CD4-positive, alpha-beta T cell treated with Interleukin-21 for 1 hour (primary cell): Measurements from ENCODE around the gene SPATA21.

Source experiments
- DNase-seq: peaks from one replicate; pipeline ENCODE4 v3.0.0-alpha.2; 2020

Gene SPATA21

DNA sequence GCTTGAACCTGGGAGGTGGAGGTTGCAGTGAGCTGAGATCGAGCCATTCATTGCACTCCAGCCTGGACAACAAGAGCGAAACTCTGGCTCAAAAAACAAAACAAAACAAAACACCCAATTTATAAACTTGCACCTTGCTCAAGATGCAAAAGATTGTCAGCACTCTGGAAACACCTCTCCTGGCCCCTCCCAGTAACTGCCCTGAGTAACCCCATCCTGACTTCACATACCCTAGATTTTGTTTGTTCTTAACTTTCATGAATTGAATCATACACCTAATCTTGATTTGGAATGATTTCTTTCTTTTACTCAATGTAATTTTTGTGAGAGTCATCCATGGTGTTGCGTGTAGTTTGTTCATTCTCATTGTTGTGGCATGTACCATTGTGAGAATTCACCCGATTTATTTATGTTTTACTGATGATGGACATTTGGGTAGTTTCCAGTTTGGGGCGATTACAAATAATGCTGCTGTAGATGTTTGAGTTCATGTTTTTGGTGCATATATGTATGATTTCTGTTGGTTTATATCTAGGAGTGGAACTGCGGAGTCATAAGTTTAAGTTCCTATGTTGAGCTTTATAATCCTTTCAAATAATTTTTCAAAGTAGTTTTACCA lies 13.7 kb upstream of the SPATA21 start:
- DNase-seq, result no peak

DNA sequence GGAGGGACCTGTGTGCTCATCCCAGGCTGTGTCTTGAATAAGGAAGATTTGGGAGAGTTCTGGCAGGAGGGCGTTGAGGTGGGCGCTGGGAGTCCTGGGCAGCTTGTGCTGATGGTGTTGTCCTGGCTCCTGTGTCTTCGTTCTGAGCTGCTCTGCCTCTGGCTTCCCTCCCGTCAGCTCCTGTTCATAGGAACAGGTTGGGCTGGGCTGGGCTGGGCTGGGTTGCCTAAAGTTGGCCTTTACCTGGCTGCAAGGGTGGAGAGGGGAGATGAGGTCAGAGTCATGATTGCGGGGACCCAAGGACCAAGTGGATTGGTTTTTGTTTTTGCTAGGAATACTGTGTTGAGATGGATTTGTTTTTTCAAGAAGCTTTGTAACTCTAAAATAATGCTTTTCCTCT lies 12.4 kb upstream of the SPATA21 start:
- DNase-seq, result no peak

GRCh38 chr1:16449065-16449464 lies 11.8 kb upstream of the SPATA21 start:
- no peak for DNase-seq

DNA sequence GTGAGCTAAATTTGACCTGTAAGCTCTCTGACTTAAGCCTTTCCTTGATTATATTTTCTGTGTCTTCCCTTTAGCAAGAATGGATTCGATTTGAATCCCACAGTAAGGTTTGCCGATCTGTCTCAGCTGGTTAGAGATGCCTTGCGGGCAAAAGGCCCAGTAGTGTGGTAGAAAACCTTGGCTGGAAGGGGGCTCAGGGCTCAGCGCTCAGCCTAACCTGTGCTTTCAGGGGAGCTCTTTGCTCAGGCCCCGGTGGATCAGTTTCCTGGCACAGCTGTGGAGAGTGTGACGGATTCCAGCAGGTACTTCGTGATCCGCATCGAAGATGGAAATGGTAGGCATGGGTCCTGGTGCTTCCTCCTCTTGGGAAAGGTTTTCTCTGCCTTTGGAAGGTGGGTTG lies 10.4 kb upstream of the SPATA21 start:
- no peak for DNase-seq

- DNase-seq, result no peak
Observed at GRCh38 chr1:16446116-16446515, 8.9 kb upstream of the SPATA21 start.

- DNase-seq, result no peak
Observed at GRCh38 chr1:16445052-16445451, 7.8 kb upstream of the SPATA21 start.

DNA sequence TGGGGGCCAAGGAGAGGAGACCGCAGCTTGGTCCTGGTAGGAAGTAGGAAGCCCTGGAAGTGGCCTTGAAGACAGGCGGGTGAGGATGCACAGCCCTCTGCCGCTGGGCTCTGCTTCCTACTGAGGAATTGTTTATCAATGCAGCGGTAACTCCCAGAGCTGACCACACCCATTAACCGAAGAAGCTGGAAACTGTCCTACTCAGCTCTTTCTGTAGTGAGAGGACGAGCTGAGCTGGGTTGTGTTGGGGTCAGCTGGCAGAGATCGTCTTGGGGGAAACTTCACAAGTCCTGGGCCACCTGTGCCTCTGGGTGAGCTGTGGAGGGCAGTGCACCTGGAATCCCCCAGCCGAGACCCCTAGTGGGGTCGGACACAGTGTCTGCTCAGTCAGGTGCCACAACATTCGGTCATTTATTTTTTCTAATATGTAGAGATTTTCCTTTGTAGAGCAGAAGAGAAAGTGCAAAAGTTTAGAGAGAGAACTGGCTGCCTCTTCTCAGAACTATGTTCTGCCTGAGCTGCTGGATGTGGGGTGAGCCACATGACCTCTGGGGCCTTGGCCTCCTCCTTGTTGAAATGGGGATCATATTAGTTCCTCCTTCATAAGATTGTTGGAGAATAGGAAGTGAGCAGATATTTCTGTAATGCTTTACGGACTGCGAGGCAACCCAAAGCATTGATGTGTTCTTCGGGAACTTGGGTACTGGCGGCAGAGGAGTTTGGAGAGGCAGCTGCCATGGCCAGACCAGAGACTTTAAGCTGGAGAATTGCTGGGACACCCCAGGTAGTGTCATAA lies 6.9 kb upstream of the SPATA21 start:
- no peak for DNase-seq

DNA sequence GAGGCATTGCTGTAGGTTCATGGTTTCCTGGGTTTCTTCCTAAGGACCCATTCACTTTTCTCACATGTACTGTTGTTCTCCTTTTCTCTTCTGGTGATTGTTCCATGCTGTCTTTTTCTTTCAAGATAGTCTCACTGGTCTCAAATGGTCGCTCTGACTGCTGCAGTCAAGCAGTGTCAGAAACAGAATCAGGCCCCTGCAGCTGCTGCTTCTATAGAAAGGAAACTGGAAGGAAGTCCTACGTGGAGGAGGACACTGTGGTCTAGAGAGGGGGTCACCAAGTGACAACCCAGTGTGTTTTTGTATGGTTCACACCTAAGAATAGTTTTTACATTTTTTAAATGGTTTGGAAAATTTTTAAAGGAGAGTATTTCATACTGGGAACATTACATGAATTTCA lies 5.7 kb upstream of the SPATA21 start:
- DNase-seq, result no peak

DNA sequence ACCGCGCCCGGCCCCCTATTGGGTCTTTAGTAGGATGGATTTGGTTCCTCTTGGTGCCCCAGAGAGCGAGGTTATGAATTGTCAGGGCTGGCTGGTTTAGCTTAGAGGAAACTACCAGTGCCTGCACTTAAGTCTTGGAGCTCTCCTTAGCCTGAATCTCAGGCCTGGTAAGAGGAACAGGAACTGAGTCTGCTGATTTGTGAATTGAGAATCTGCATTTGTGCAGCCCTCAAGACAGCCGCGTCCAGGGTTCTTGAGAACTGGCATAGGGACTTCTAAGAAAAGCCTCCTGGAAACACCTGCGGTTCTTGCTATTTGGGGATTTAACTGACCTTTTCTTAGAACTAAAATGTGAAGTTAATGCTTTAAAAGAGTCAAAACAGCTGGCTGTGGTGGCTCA lies 5.0 kb upstream of the SPATA21 start:
- no peak for DNase-seq

- DNase-seq, result no peak
Observed at GRCh38 chr1:16441282-16441665, 4.0 kb upstream of the SPATA21 start.

GRCh38 chr1:16440470-16441281 lies 3.5 kb upstream of the SPATA21 start, which contains the start of gene NECAP2:
TSS of gene NECAP2 (plus strand) at chr1:16440724. CDS start at chr1:16440762, 38 bp downstream.
- peak; percentile 93 for DNase-seq

GRCh38 chr1:16440131-16440469 lies 2.9 kb upstream of the SPATA21 start:
- DNase-seq, result no peak

GRCh38 chr1:16438924-16439323 lies 1.7 kb upstream of the SPATA21 start:
- no peak for DNase-seq

GRCh38 chr1:16438516-16438915 lies 1.3 kb upstream of the SPATA21 start:
- DNase-seq, result no peak

GRCh38 chr1:16434501-16434900 lies 2.7 kb downstream of the SPATA21 start:
- no peak for DNase-seq

GRCh38 chr1:16434007-16434406 lies 3.2 kb downstream of the SPATA21 start:
- no peak for DNase-seq

DNA sequence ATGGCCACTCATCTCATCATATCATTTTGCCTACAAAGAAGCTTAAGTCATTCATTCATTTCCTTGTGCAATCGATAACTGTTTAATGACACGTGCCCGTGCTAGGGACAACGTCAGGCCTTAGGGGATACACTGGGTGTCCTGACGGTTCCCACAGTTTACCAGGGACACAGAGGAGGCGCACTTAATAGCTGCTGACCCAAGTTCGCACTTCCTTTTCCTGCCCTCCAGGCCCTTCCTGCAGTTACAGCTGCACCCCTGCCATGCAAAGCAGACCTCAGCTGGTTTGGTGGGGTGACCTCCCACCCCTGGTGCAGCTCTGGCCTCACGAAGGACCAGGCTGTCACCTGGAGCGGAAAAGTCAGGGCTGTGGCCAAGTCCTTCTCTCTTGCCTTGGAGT lies 4.2 kb downstream of the SPATA21 start:
- no peak for DNase-seq

- DNase-seq, result no peak
Observed at GRCh38 chr1:16430606-16431005, 6.6 kb downstream of the SPATA21 start.

DNA sequence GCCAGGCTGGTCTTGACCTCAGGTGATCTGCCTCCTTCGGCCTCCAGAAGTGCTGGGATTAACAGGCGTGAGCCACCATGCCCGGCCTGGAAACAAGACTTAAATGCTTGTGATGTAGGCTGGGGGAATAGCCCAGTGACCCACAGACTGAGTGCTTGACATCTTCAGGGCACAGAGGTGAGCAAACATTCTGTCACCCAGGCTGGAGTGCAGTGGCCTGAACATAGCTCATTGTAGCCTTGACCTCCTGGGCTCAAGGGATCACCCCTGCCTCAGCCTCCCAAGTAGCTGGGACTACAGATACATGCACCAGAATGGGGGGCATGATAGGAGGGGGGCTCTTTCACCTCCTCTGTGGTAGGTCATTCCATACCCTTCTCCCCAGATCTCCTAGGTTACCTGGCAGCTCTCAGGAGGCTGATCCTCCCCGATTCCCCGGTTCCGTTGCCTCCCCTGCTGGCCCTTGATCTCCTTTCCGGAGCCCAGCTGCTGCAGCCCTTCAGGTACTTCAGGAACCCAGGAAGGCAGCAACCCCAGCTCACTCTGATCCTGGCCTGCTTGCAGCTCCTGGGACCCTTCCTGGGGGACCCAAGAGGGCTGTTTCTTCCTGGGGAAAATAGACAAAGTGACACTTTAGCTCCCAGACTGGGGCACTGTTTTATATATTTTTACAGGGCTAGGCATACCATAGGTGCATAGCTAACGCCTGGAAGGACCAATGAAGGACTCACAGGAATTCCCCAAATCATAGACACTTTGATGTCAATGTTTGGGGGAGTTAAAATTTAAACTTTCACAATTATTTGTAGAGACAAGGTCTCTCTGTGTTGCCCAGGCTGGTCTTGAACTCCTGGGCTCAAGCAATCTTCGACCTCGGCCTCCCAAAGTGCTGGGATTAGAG lies 11.8 kb downstream of the SPATA21 start:
- DNase-seq, result no peak

GRCh38 chr1:16422041-16422440 lies 15.2 kb downstream of the SPATA21 start:
- no peak for DNase-seq

DNA sequence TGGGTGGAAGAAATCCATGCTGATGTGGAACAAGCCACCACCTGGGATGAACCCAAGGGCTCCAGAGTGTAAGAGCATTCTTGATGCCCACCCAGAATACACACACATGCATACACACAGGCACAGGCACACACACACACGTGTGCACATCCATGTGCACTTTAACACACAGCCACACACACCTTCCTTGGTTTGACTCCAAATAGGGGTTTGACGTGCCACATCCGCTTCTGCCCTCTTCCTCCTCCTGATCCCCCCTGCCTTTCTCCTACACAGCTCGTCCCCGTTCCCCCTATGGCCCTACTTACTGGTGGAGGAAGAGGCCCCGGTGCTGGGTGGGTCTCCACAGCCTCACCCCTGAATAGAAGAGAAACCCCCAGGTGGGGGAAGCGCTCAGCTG lies 16.0 kb downstream of the SPATA21 start:
- DNase-seq, result peak; percentile 13

DNA sequence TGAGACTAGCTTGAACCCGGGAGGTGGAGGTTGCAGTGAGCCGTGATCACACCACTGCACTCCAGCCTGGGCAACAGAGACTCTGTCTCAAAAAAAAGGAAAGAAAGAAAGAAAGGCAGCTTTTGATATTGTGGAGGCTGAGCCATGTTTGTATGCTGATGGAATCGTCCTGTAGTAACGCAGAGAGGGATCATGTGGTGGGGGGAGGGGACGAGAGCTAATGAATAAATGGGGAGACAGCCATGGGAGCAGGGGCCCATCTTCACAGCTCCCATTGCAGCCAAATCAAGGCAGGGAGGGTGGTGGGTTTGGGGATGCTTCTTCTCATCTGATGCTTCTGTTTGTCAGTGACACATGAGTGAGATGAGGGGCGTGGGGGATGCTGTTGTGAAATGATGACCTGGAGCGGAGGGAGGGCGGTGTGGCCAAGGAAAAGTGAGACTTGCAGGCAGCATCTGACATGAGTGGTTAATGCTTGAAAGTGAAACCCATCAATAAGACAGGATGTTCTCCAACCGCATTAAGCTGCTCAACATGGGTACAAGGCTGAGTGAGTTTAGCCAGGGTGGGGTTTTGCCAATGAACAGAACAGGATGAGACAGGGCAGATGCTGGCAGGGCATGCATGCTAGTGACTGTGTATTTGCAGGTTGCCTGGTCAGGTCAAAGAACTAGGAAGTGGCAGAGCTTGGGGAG lies 16.7 kb downstream of the SPATA21 start:
- peak; percentile 68 for DNase-seq
